Measurements from ENCODE around the gene PEDS1.

DNA sequence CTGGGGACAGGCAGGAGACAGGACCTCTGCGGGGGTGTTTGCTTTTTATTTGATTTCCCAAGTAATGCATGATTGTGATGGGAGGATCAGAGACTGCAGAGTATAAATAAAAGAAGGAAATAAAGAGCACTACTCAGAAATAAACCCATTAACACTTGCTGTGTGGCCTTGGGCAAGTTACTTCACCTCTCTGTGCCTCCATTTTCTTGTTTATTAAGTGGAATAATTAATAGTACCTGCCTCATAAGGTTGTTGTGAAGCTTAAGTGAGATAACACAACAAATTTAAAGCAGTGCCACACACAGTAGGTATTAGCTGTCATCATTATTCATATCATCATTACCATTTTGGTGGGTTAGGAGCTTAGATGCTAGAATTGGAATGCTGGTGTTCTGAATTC lies 45.2 kb upstream of the PEDS1 start:
- TF ChIP-seq, protein P1, sequence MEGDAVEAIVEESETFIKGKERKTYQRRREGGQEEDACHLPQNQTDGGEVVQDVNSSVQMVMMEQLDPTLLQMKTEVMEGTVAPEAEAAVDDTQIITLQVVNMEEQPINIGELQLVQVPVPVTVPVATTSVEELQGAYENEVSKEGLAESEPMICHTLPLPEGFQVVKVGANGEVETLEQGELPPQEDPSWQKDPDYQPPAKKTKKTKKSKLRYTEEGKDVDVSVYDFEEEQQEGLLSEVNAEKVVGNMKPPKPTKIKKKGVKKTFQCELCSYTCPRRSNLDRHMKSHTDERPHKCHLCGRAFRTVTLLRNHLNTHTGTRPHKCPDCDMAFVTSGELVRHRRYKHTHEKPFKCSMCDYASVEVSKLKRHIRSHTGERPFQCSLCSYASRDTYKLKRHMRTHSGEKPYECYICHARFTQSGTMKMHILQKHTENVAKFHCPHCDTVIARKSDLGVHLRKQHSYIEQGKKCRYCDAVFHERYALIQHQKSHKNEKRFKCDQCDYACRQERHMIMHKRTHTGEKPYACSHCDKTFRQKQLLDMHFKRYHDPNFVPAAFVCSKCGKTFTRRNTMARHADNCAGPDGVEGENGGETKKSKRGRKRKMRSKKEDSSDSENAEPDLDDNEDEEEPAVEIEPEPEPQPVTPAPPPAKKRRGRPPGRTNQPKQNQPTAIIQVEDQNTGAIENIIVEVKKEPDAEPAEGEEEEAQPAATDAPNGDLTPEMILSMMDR (IDR thresholded peaks at IDR 0.05): no peak
- TF ChIP-seq POLR2A (IDR thresholded peaks at IDR 0.05) (no peak), POLR2AphosphoS5 (IDR thresholded peaks at IDR 0.05; ENCODE audit: insufficient read depth in 1 of 2, low read depth in 1 of 2) (no peak)

All from vagina (tissue), 2 donors.